ENCODE results near the gene CCDC9. TPM values are rescaled to one million over a fixed set of nuclear protein-coding genes. Genes with fewer than 3 reads are reported as not detected.

Gene CCDC9
- total and polyA plus RNA-seq, 2 of the 13 experiments (the other 11 are each of a cell fraction or from before 2014, with no cell fraction given) = 2.9 to 6.3 TPM

DNA sequence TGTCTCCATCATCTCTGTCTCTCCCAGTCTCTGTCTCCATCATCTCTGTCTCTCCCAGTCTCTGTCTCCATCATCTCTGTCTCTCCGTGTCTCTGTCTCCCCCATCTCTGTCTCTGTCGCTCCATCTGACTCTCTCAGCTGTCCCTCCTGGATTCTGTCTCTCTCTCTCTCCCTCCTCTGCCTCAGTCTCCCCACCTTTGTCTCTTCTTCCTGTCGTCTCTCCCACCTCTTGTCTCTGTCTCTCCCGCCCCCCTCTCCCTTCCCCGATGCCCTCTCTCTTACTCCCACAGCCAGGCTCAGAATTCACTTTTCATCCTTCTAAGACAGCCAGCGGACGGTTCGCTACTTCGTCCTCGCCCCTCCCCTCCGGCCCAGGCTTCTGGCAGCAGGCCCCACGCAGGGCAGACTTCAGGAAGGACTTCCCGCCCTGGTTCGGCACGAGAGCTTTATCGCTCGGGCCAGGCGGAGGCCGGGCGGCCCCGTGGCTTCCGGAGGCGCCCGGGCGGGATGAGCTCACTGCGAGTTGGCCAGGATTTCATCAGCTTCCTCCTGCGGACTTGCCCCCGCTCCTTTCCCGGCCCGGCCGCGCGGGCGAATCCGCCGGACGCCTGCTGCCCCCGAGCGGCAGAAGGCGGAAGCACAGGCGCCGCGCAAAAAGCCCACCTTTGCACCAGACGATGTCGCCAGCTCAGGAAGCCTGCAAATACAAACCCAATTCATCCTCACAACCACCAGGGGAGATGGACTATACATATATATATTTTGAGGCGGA lies 12.4 kb upstream of the CCDC9 start (continued):
- TF ChIP-seq RFXAP (CRISPR knock-in tag; IDR thresholded peaks at IDR 0.05; ENCODE audit: borderline replicate concordance) (peak; percentile 66), ZNF230 (CRISPR knock-in tag; IDR thresholded peaks at IDR 0.05) (no peak; the same call in 1 of the 2 replicates), ZNF841 (CRISPR knock-in tag; IDR thresholded peaks at IDR 0.05; ENCODE audit: borderline replicate concordance) (no peak), TEAD2 (CRISPR knock-in tag; IDR thresholded peaks at IDR 0.05) (no peak), ZNF501 (CRISPR knock-in tag; IDR thresholded peaks at IDR 0.05) (peak; percentile 89; the same call in 1 of the 2 replicates), ZNF546 (CRISPR knock-in tag; conservative IDR thresholded peaks at IDR 0.05) (0 out of 2 replicates have a peak, but pooled peaks have one; percentile 56), PCBP2 (optimal IDR thresholded peaks at IDR 0.05; ENCODE audit: low read depth, low read length, poor library complexity, severe bottlenecking) (no peak), NFIB (CRISPR knock-in tag; IDR thresholded peaks at IDR 0.05; ENCODE audit: borderline replicate concordance) (no peak), ZNF234 (CRISPR knock-in tag; conservative IDR thresholded peaks at IDR 0.05) (no peak), ZNF7 (CRISPR knock-in tag; IDR thresholded peaks at IDR 0.05) (no peak), ZMYM3 (CRISPR knock-in tag; IDR thresholded peaks at IDR 0.05) (peak; percentile 100), TBX2 (CRISPR knock-in tag; IDR thresholded peaks at IDR 0.05; ENCODE audit: borderline replicate concordance) (peak; percentile 88), ZNF335 (CRISPR knock-in tag; IDR thresholded peaks at IDR 0.05) (peak; percentile 55; the same call in 1 of the 2 replicates), GFI1 (CRISPR knock-in tag; IDR thresholded peaks at IDR 0.05; ENCODE audit: borderline replicate concordance) (peak; percentile 70), HOXA3 (CRISPR knock-in tag; IDR thresholded peaks at IDR 0.05) (peak; percentile 75; the same call in 1 of the 2 replicates), JDP2 (CRISPR knock-in tag; IDR thresholded peaks at IDR 0.05; ENCODE audit: borderline replicate concordance) (peak; percentile 19; the same call in 1 of the 2 replicates), ZNF30 (CRISPR knock-in tag; IDR thresholded peaks at IDR 0.05) (no peak), ZNF703 (CRISPR knock-in tag; IDR thresholded peaks at IDR 0.05; ENCODE audit: borderline replicate concordance) (no peak; the same call in 1 of the 2 replicates), POGK (CRISPR knock-in tag; conservative IDR thresholded peaks at IDR 0.05) (peak; percentile 97), ATRX (CRISPR knock-in tag; IDR thresholded peaks at IDR 0.05; ENCODE audit: borderline replicate concordance) (no peak)
- TF ChIP-seq, protein P1, sequence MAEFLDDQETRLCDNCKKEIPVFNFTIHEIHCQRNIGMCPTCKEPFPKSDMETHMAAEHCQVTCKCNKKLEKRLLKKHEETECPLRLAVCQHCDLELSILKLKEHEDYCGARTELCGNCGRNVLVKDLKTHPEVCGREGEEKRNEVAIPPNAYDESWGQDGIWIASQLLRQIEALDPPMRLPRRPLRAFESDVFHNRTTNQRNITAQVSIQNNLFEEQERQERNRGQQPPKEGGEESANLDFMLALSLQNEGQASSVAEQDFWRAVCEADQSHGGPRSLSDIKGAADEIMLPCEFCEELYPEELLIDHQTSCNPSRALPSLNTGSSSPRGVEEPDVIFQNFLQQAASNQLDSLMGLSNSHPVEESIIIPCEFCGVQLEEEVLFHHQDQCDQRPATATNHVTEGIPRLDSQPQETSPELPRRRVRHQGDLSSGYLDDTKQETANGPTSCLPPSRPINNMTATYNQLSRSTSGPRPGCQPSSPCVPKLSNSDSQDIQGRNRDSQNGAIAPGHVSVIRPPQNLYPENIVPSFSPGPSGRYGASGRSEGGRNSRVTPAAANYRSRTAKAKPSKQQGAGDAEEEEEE (CRISPR knock-in tag; IDR thresholded peaks at IDR 0.05; ENCODE audit: borderline replicate concordance) = no peak; the same call in 1 of the 2 replicates
- TF ChIP-seq, protein P2, sequence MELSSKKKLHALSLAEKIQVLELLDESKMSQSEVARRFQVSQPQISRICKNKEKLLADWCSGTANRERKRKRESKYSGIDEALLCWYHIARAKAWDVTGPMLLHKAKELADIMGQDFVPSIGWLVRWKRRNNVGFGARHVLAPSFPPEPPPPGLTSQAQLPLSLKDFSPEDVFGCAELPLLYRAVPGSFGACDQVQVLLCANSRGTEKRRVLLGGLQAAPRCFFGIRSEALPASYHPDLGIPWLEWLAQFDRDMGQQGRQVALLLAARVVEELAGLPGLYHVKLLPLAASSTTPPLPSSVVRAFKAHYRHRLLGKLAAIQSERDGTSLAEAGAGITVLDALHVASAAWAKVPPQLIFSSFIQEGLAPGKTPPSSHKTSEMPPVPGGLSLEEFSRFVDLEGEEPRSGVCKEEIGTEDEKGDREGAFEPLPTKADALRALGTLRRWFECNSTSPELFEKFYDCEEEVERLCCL (CRISPR knock-in tag; IDR thresholded peaks at IDR 0.05; ENCODE audit: borderline replicate concordance) = 0 out of 2 replicates have a peak, but pooled peaks have one; percentile 59
- TF ChIP-seq, protein P3, sequence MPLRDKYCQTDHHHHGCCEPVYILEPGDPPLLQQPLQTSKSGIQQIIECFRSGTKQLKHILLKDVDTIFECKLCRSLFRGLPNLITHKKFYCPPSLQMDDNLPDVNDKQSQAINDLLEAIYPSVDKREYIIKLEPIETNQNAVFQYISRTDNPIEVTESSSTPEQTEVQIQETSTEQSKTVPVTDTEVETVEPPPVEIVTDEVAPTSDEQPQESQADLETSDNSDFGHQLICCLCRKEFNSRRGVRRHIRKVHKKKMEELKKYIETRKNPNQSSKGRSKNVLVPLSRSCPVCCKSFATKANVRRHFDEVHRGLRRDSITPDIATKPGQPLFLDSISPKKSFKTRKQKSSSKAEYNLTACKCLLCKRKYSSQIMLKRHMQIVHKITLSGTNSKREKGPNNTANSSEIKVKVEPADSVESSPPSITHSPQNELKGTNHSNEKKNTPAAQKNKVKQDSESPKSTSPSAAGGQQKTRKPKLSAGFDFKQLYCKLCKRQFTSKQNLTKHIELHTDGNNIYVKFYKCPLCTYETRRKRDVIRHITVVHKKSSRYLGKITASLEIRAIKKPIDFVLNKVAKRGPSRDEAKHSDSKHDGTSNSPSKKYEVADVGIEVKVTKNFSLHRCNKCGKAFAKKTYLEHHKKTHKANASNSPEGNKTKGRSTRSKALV (CRISPR knock-in tag; IDR thresholded peaks at IDR 0.05) = peak; percentile 84
